Breast epithelium (tissue), 4 donors: ENCODE data around the gene ANO8. TPM values are rescaled to one million over a fixed set of nuclear protein-coding genes. Genes with fewer than 3 reads are reported as not detected.
A peak's percentile ranks its signal among the peaks of the same experiment; 100 is the strongest.

ENCODE experiments used
- DNase-seq, 2 donors: peaks; one replicate each; pipeline ENCODE4 v3.0.0-alpha.2; 2019; ENCODE audit warnings: low spot score in 2 of 2
- H3K27ac ChIP-seq, 2 donors: fragments of 200-600 bp; sonication (generic) in 1 of 2; one replicate each; pipeline ENCODE4 v1.5.1; 2016 to 2019; ENCODE audit warnings: mild to moderate bottlenecking in 1 of 2
- H3K27me3 ChIP-seq, 2 donors: fragments of 200-600 bp; sonication (generic) in 1 of 2; one replicate each; pipeline versions ENCODE4 v1.5.1 to v1.6.0; 2017 to 2019; ENCODE audit warnings: control low read depth in 1 of 2, mild to moderate bottlenecking in 1 of 2
- H3K36me3 ChIP-seq: fragments of 200-600 bp; one replicate; pipeline ENCODE4 v1.5.1; 2019
- H3K4me1 ChIP-seq, 2 donors: fragments of 200-600 bp; sonication (generic); one replicate each; pipeline ENCODE4 v1.5.1; 2016 to 2019; ENCODE audit warnings: control low read depth in 1 of 2
- H3K4me3 ChIP-seq, 3 donors: fragments of 200-600 bp; sonication (generic); 1 replicate in 2 of 3; 2 replicates in 1 of 3; pipeline ENCODE4 v1.5.1; 2016 to 2019; ENCODE audit warnings: mild to moderate bottlenecking in 3 of 3, moderate library complexity in 2 of 3
- H3K9me3 ChIP-seq, 2 donors: fragments of 200-600 bp; sonication (generic) in 1 of 2; one replicate each; pipeline ENCODE4 v1.5.1; 2016 to 2019; ENCODE audit warnings: control low read depth in 1 of 2
- CTCF ChIP-seq, 3 donors: fragments of 450-650 bp; IDR thresholded peaks; one replicate each; pipeline ENCODE4 v1.5.1; 2016 to 2017; ENCODE audit warnings: antibody characterized with exemption in 3 of 3, mild to moderate bottlenecking in 3 of 3, moderate library complexity in 3 of 3
- POLR2A ChIP-seq: fragments of 450-650 bp; IDR thresholded peaks from one replicate; pipeline ENCODE4 v1.6.1; 2016; ENCODE audit warnings: antibody characterized with exemption, mild to moderate bottlenecking, moderate library complexity
- POLR2AphosphoS5 ChIP-seq, 3 donors: sonication (generic); formaldehyde crosslinking; IDR thresholded peaks; one replicate each; pipeline ENCODE4 v1.6.1; 2017; ENCODE audit warnings: antibody characterized with exemption in 3 of 3
- intact Hi-C: fragments of 100-400 bp; cut with DNase I; formaldehyde crosslinking; loops from one replicate; pipeline ENCODE4 v1.15.1; 2023; ENCODE audit warnings: low total_unique reads
- total RNA-seq, 3 donors: library from RNA; depleted of rRNA; stranded (reverse); fragments of >200 nt; gene quantifications; one replicate each; pipeline ENCODE4 v1.1.0, GENCODE V29; 2016

ANO8 gene
- total RNA-seq, 3 donors from 2014 or later: 5.1 to 7.2 (median 5.9) TPM

GRCh38 chr19:17321655-17322489, 12.8 kb downstream of the ANO8 start:
- Histone ChIP-seq H3K9me3 (no peaks in the 10 kb centered on the region), H3K36me3 (peaks cover 7% of the 10 kb centered on the region), H3K4me3 (no peak overlapping the region), H3K27me3 (peaks cover 0 to 3% of the 10 kb centered on the region in 2 donors), H3K27ac (peak overlapping the region; percentile 7 to 13), H3K4me1 (peaks cover 0 to 13% of the 10 kb centered on the region in 2 donors)
- intact Hi-C loops: loop anchor here (5.0 kb wide), 1 partner anchor 1360 kb away; the partner anchor contains the start of gene CRTC1
- TF ChIP-seq CTCF (IDR thresholded peaks at IDR 0.05) (no peak), POLR2AphosphoS5 (IDR thresholded peaks at IDR 0.05) (no peak), POLR2A (no peak)
- DNase-seq: no peak

- no peak for TF ChIP-seq CTCF (IDR thresholded peaks at IDR 0.05)
- TF ChIP-seq POLR2A: no peak
- no peak for TF ChIP-seq POLR2AphosphoS5 (IDR thresholded peaks at IDR 0.05)
Observed at GRCh38 chr19:17320435-17320834, 14.2 kb downstream of the ANO8 start.

GRCh38 chr19:17319473-17320238, 15.0 kb downstream of the ANO8 start:
- TF ChIP-seq POLR2A (no peak), CTCF (IDR thresholded peaks at IDR 0.05) (no peak), POLR2AphosphoS5 (IDR thresholded peaks at IDR 0.05) (no peak)
- intact Hi-C loops: loop anchor here (5.0 kb wide), 1 partner anchor 1363 kb away; the partner anchor contains the start of gene CRTC1
- Histone ChIP-seq H3K4me3 (no peak overlapping the region), H3K9me3 (no peaks in the 10 kb centered on the region), H3K4me1 (no peaks in the 10 kb centered on the region), H3K36me3 (peaks cover 7% of the 10 kb centered on the region), H3K27me3 (peaks cover 0 to 3% of the 10 kb centered on the region in 2 donors), H3K27ac (no peak overlapping the region)
- no peak for DNase-seq

More at GRCh38 chr19:17320435-17320834, 14.2 kb downstream of the ANO8 start:
- peaks cover 7% of the 10 kb centered on the region for H3K36me3 ChIP-seq
- H3K27me3 ChIP-seq: peaks cover 0 to 3% of the 10 kb centered on the region in 2 donors
- DNase-seq: no peak
- H3K4me3 ChIP-seq: no peak overlapping the region
- peaks cover 0 to 2% of the 10 kb centered on the region in 2 donors for H3K4me1 ChIP-seq
- intact Hi-C loops: loop anchor here (5.0 kb wide), 1 partner anchor 1362 kb away; the partner anchor contains the start of gene CRTC1
- H3K9me3 ChIP-seq: no peaks in the 10 kb centered on the region
- H3K27ac ChIP-seq: no peak overlapping the region

- TF ChIP-seq POLR2AphosphoS5 (IDR thresholded peaks at IDR 0.05): no peak
- no peak for TF ChIP-seq POLR2A
- H3K27me3 ChIP-seq: no peaks in the 10 kb centered on the region
- H3K36me3 ChIP-seq: peaks cover 7% of the 10 kb centered on the region
- intact Hi-C loops: no loop called here
- no peak overlapping the region for H3K27ac ChIP-seq
- no peaks in the 10 kb centered on the region for H3K4me1 ChIP-seq
- no peak overlapping the region for H3K4me3 ChIP-seq
- no peak for DNase-seq
- no peaks in the 10 kb centered on the region for H3K9me3 ChIP-seq
Observed at GRCh38 chr19:17318966-17319365, 15.7 kb downstream of the ANO8 start.

- Histone ChIP-seq H3K27me3 (no peaks in the 10 kb centered on the region), H3K4me1 (peaks cover 5 to 7% of the 10 kb centered on the region in 2 donors), H3K4me3 (no peak overlapping the region), H3K9me3 (no peaks in the 10 kb centered on the region), H3K27ac (no peak overlapping the region), H3K36me3 (no peaks in the 10 kb centered on the region)
- TF ChIP-seq CTCF (IDR thresholded peaks at IDR 0.05) (no peak), POLR2AphosphoS5 (IDR thresholded peaks at IDR 0.05) (no peak), POLR2A (no peak)
- no peak for DNase-seq
- intact Hi-C loops: no loop called here
Observed at GRCh38 chr19:17314007-17314593, 20.6 kb downstream of the ANO8 start.
